NCI-H2107 treated with DMSO at 0.1 percent for 48 hours (cell line): ENCODE measurements around the gene ECEL1.

ENCODE experiments used
- DNase-seq: peaks from one replicate; lab custom pipeline; 2025; ENCODE audit not compliant: unreplicated experiment; lab: John Stamatoyannopoulos, UW

ECEL1 gene

GRCh38 chr2:232485757-232486557 lies 1.7 kb downstream of the ECEL1 start:
- no peak for DNase-seq

- no peak for DNase-seq
These were observed 2.3 kb downstream of the ECEL1 start for GRCh38 chr2:232485348-232485756.

GRCh38 chr2:232484628-232485347 lies 2.8 kb downstream of the ECEL1 start:
- DNase-seq: no peak

- DNase-seq: no peak
These were observed 3.6 kb downstream of the ECEL1 start for GRCh38 chr2:232483923-232484627.

- DNase-seq: no peak
These were observed 4.2 kb downstream of the ECEL1 start for GRCh38 chr2:232483311-232483922.

GRCh38 chr2:232482301-232483238 lies 5.1 kb downstream of the ECEL1 start:
- DNase-seq: no peak

GRCh38 chr2:232481322-232482140 lies 6.1 kb downstream of the ECEL1 start:
- no peak for DNase-seq

GRCh38 chr2:232480201-232481190 lies 7.1 kb downstream of the ECEL1 start:
- DNase-seq: no peak

- DNase-seq: no peak
These were observed 8.1 kb downstream of the ECEL1 start for GRCh38 chr2:232479341-232480200.

- no peak for DNase-seq
These were observed 8.9 kb downstream of the ECEL1 start for GRCh38 chr2:232478571-232479340.

- no peak for DNase-seq
These were observed 9.7 kb downstream of the ECEL1 start for GRCh38 chr2:232477751-232478510.

- no peak for DNase-seq
These were observed 10.8 kb downstream of the ECEL1 start for GRCh38 chr2:232476791-232477190.

- DNase-seq: no peak
These were observed 11.6 kb downstream of the ECEL1 start for GRCh38 chr2:232476045-232476444.

GRCh38 chr2:232473467-232473890 lies 14.2 kb downstream of the ECEL1 start:
- DNase-seq: no peak

- no peak for DNase-seq
These were observed 21.4 kb downstream of the ECEL1 start for GRCh38 chr2:232466221-232466620.

- no peak for DNase-seq
These were observed 22.6 kb downstream of the ECEL1 start for GRCh38 chr2:232465061-232465460.
